Omental fat pad (tissue), 4 donors: ENCODE results near the gene RIMS4. TPM values are rescaled to one million over a fixed set of nuclear protein-coding genes. Genes with fewer than 3 reads are reported as not detected.

ENCODE experiments used
- ATAC-seq: fragments of 150-250 bp; one replicate; pipeline ENCODE4 v1.9.1; 2016; ENCODE audit warnings: mild to moderate bottlenecking, moderate library complexity; ENCODE audit not compliant: low FRiP score
- DNase-seq: peaks from one replicate; pipeline ENCODE4 v3.0.0-alpha.2; 2019; ENCODE audit warnings: low spot score
- total RNA-seq, 4 donors: library from RNA; depleted of rRNA; stranded (reverse); fragments of >200 nt; gene quantifications; one replicate each; pipeline ENCODE4 v1.1.0, GENCODE V29; 2016
- TF ChIP-seq, protein P1 (sequence below), 3 donors: fragments of 450-650 bp; IDR thresholded peaks; one replicate each; pipeline ENCODE4 v1.5.1; 2016 to 2017; ENCODE audit warnings: antibody characterized with exemption in 3 of 3, mild to moderate bottlenecking in 3 of 3, moderate library complexity in 2 of 3

Gene RIMS4
- total RNA-seq, 4 donors from 2014 or later, result 0.60 to 0.88 (median 0.72) TPM

DNA sequence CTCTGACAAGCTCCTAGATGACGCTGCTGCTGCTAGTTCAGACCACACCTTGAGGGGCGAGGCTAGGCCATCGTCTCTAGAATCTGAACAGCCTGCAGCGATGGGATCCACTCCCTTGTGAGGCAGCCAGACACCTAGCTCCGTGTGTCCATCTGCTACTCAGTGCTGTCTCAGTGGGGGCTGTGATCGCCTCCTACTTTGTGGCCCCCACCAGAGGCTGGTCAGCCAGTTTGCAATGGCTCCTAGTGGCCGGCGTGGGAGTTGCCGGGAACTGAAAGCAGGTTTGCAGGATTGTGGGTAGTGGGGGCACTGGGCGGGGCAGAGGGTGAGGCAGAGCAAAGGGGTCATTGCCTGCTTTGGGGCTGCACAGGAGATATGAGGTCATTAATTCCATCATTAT lies 92.4 kb downstream of the RIMS4 start:
- DNase-seq (no peak), ATAC-seq (no peak)
- TF ChIP-seq, protein P1, sequence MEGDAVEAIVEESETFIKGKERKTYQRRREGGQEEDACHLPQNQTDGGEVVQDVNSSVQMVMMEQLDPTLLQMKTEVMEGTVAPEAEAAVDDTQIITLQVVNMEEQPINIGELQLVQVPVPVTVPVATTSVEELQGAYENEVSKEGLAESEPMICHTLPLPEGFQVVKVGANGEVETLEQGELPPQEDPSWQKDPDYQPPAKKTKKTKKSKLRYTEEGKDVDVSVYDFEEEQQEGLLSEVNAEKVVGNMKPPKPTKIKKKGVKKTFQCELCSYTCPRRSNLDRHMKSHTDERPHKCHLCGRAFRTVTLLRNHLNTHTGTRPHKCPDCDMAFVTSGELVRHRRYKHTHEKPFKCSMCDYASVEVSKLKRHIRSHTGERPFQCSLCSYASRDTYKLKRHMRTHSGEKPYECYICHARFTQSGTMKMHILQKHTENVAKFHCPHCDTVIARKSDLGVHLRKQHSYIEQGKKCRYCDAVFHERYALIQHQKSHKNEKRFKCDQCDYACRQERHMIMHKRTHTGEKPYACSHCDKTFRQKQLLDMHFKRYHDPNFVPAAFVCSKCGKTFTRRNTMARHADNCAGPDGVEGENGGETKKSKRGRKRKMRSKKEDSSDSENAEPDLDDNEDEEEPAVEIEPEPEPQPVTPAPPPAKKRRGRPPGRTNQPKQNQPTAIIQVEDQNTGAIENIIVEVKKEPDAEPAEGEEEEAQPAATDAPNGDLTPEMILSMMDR (IDR thresholded peaks at IDR 0.05), result no peak

DNA sequence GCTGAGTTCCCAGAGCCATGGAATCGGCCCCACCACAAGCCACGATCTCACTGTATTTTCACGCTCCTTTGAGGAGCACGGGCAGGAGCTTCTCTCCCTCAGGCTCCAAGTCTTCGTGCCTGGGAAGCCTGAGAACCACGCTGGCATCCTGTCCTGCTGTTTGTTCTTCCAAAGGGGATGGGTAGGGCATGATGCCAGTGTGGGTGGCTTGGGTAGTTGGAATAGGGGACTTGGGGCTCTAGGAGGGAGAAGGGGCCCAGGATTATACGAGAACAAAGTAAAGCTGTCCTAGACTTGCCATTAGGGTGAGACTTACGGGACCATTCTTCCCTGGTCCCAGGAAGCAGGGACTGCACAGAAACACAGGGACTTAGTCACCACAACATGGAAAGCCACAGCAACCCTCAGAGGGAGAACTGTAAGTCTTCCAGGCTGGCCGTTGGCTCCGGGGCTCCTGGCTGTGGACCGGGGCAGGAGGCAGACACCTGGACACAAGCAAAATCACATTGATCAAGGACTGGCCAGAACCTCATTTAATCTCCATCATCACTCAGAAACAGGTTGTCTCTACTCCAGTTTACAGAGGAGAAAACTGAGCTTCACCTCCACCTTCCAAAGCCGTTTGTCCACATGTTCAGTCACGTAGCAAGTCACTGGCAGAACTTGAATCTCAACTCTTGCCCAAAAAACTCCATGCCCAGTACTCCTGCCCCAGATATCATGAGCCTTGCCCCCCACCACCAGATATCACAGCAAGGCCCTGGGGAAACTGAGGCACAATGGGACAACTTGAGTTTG lies 93.8 kb downstream of the RIMS4 start:
- TF ChIP-seq, protein P1 (IDR thresholded peaks at IDR 0.05), result no peak
- ATAC-seq (no peak), DNase-seq (no peak)

DNA sequence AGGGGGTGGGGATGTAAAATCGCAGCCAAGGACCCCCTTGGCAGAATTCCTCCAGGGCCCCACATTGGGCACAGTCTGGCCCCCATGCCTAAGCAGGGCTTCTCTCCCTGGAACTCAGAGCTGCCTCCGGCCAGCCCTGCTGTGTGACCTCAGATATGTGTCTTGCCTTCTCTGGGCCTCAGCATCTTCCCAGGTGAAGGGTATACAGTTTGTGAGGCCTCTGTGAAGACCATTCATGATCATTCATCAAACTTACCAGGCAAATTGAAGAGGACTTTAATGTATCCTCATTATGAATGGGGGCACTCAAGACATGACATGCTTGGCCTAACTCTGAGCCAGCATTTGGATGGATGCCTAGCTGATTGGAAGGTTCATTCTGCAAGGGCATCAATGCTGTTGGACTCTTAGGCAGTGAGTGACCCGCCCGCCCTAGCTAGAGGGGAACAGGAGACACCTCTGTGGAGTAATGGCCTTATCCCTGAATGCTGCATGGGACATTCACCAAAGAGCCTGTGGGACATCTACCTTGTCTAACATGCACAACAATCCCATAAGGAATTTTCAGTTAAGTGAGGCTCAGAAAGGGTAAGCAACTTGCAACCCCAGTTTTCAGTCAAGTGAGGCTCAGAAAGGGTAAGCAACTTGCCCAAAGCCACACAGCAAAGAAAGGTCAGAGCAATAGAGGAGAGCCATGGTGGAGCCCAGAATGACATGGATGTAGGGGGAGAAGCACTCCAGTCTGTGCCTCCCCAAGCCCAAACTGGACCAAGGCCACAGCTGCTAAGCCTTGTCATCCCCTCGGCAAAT lies 94.6 kb downstream of the RIMS4 start:
- DNase-seq, result no peak
- TF ChIP-seq, protein P1 (IDR thresholded peaks at IDR 0.05), result no peak
- no peak for ATAC-seq

DNA sequence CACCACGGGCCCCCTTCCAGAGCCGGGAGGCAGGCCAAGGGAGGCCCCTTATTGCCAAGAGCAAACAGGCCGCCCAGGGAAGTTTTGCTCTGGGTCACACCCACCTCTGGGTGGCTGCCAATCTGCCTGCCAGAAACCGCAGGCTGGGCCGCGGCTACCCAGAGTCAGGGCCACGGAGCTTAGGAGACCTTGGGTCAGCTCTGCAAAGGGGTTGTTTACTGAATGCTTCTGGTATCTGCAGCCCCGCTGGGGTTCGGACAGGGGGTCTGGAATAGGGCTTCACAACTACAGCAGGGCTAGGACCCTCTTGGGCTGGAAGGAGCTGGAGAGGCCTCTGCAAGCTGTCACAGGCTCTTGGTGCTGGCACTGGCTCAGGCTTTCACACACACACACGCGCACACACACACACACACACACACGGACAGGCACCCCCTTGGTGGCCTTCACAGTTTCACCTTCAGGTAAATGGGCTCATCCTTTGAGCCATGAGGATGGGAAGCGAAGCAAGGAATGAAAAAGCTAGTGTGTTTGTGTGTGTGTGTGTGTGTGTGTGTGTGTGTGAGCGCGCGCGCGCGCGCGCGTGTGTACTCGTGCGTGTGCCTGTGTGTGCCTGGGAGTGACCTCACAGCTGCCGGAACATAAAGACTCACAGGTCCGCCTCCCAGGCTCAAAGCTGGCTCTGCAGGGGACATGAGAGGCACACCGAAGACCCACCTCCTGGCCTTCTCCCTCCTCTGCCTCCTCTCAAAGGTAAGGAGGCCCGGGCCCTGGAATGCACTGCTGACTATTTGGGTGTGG lies 95.4 kb downstream of the RIMS4 start, which contains the start of gene CCN5:
CCN5 (plus strand) TSS at position 669 of the 798 bp plus-strand sequence; CDS start at position 691, 22 bp downstream.
- TF ChIP-seq, protein P1 (IDR thresholded peaks at IDR 0.05), result no peak
- ATAC-seq, result peak; percentile 67
- DNase-seq, result no peak

DNA sequence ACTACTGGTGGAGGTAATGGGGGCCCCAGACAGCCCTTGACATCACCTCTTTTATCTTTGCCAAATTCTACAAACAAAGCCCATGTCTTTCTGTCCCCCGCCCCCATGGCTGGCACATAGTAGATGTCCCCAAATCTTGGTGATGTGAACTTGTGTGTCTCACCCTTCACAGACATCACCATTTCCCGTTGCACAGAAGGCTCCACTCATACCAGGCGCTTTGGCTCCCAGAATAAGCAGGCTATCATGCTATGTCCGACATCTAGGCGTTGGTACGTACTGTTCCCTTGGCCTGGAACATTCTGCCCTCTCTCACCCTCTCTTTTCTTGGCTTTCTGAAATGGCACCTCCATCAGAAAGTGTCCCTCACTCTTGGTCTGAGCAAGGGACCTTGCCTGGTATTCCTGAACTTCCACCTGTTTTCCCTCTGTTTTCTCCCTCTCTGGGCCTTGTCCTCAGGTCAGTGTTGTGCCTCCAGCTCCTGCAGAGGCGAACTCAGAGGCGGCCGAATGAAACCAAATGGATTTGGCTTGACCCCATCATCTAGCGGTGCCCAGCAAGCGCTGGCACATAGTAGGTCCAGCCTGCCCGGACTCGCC lies 96.1 kb downstream of the RIMS4 start:
- TF ChIP-seq, protein P1 (IDR thresholded peaks at IDR 0.05), result no peak
- no peak for DNase-seq
- no peak for ATAC-seq

DNA sequence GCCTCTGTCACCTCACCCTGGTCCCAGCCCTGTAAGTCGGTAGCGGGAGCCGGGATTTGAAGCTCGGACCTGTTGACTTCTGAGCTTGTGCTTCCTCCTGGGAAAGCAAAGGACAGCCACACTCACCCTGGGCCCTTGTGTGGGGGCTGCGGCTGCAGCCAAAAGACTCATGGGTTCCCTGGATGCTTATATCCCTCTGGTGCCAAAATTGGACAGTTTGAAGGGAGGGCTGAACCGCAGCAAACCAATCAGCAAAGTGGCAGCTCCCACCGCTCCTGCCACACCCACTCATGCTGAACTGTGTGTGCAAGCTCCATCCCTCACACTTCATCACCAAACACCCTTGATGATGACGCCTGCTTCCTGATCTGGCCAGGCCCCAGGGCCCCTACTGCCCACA lies 99.1 kb downstream of the RIMS4 start:
- TF ChIP-seq, protein P1 (IDR thresholded peaks at IDR 0.05), result no peak
- ATAC-seq (peak; percentile 53), DNase-seq (no peak)
